IgD-negative memory B cell (primary cell): ENCODE measurements around the gene SUGP1. TPM values are rescaled to one million over a fixed set of nuclear protein-coding genes. Genes with fewer than 3 reads are reported as not detected.

Source experiments
- H3K27ac Mint-ChIP-seq, 3 donors: one replicate each; pipeline ENCODE4 v1.8.0; 2020 to 2022; ENCODE audit warnings: mild to moderate bottlenecking in 3 of 3, mixed read lengths in 3 of 3, moderate library complexity in 1 of 3
- H3K27me3 Mint-ChIP-seq: one replicate; pipeline ENCODE4 v1.8.0; 2021; ENCODE audit warnings: mixed read lengths
- H3K36me3 Mint-ChIP-seq: one replicate; pipeline ENCODE4 v1.8.0; 2020; ENCODE audit warnings: mild to moderate bottlenecking, mixed read lengths
- H3K4me1 Mint-ChIP-seq, 3 donors: one replicate each; pipeline ENCODE4 v1.8.0; 2020 to 2022; ENCODE audit warnings: mixed read lengths in 3 of 3, mild to moderate bottlenecking in 1 of 3
- H3K4me3 Mint-ChIP-seq, 4 donors: one replicate each; pipeline ENCODE4 v1.8.0; 2020 to 2022; ENCODE audit warnings: mild to moderate bottlenecking in 4 of 4, mixed read lengths in 4 of 4, moderate library complexity in 3 of 4
- H3K9me3 Mint-ChIP-seq, 3 donors: one replicate each; pipeline ENCODE4 v1.8.0; 2020 to 2021; ENCODE audit warnings: mixed read lengths in 3 of 3, mild to moderate bottlenecking in 1 of 3
- polyA plus RNA-seq: library from polyadenylated mRNA; unstranded; fragments of 300-500 nt; fragmentation: Illumina TruSeq; gene quantifications from one replicate; pipeline ENCODE4 v1.2.3, GENCODE V29; 2021

The SUGP1 gene
- polyA plus RNA-seq, 1 donor from 2014 or later = 42.1 TPM

- H3K36me3 Mint-ChIP-seq = peaks cover 6% of the 10 kb centered on the region
- H3K4me1 Mint-ChIP-seq = peaks cover 22 to 30% (median 23%) of the 10 kb centered on the region in 3 donors
- H3K27ac Mint-ChIP-seq = peak overlapping the region in 2 of 3 donors; percentile 50 to 78
- H3K9me3 Mint-ChIP-seq = no peaks in the 10 kb centered on the region
- H3K27me3 Mint-ChIP-seq = no peaks in the 10 kb centered on the region
- H3K4me3 Mint-ChIP-seq = peak overlapping the region in 2 of 4 donors; percentile 46 to 50
Measured at GRCh38 chr19:19329126-19329525, 8.8 kb upstream of the SUGP1 start.

GRCh38 chr19:19327672-19328071, 7.4 kb upstream of the SUGP1 start:
- Mint-ChIP-seq H3K4me3 (no peak overlapping the region), H3K4me1 (peaks cover 25 to 35% (median 26%) of the 10 kb centered on the region in 3 donors), H3K27me3 (no peaks in the 10 kb centered on the region), H3K9me3 (no peaks in the 10 kb centered on the region), H3K36me3 (peaks cover 6% of the 10 kb centered on the region), H3K27ac (peak overlapping the region in 1 of 3 donors; percentile 39)

GRCh38 chr19:19324059-19324770, 3.9 kb upstream of the SUGP1 start:
- Mint-ChIP-seq H3K9me3 (no peaks in the 10 kb centered on the region), H3K36me3 (peaks cover 6% of the 10 kb centered on the region), H3K4me1 (peaks cover 29 to 36% (median 30%) of the 10 kb centered on the region in 3 donors), H3K27me3 (no peaks in the 10 kb centered on the region), H3K4me3 (peak overlapping the region; percentile 49 to 88 (median 64)), H3K27ac (peak overlapping the region in 2 of 3 donors; percentile 3 to 71)

GRCh38 chr19:19321141-19321577, 850 bp upstream of the SUGP1 start:
- H3K9me3 Mint-ChIP-seq = no peaks in the 10 kb centered on the region
- peak overlapping the region; percentile 87 to 100 (median 99) for H3K27ac Mint-ChIP-seq
- H3K27me3 Mint-ChIP-seq = no peaks in the 10 kb centered on the region
- peaks cover 21 to 27% (median 21%) of the 10 kb centered on the region in 3 donors for H3K4me1 Mint-ChIP-seq
- H3K36me3 Mint-ChIP-seq = peaks cover 4% of the 10 kb centered on the region
- H3K4me3 Mint-ChIP-seq = peak overlapping the region; percentile 92 to 100 (median 100)

- Mint-ChIP-seq H3K4me1 (peaks cover 16 to 24% (median 19%) of the 10 kb centered on the region in 3 donors), H3K9me3 (no peaks in the 10 kb centered on the region)
Measured at GRCh38 chr19:19319732-19320360, 463 bp downstream of the SUGP1 start.

GRCh38 chr19:19316082-19316481, 4.2 kb downstream of the SUGP1 start:
- peak overlapping the region in 1 of 4 donors; percentile 26 for H3K4me3 Mint-ChIP-seq
- H3K9me3 Mint-ChIP-seq = no peaks in the 10 kb centered on the region
- H3K27ac Mint-ChIP-seq = no peak overlapping the region
- H3K27me3 Mint-ChIP-seq = no peaks in the 10 kb centered on the region
- H3K4me1 Mint-ChIP-seq = peaks cover 6 to 11% (median 8%) of the 10 kb centered on the region in 3 donors
- peaks cover 2% of the 10 kb centered on the region for H3K36me3 Mint-ChIP-seq

More at GRCh38 chr19:19319732-19320360, 463 bp downstream of the SUGP1 start:
- H3K36me3 Mint-ChIP-seq = peaks cover 4% of the 10 kb centered on the region
- peak overlapping the region; percentile 87 to 100 (median 99) for H3K27ac Mint-ChIP-seq
- H3K27me3 Mint-ChIP-seq = no peaks in the 10 kb centered on the region
- peak overlapping the region; percentile 92 to 100 (median 100) for H3K4me3 Mint-ChIP-seq

- no peak overlapping the region for H3K27ac Mint-ChIP-seq
- H3K36me3 Mint-ChIP-seq = peaks cover 2% of the 10 kb centered on the region
- H3K27me3 Mint-ChIP-seq = no peaks in the 10 kb centered on the region
- H3K4me1 Mint-ChIP-seq = peaks cover 6 to 11% (median 8%) of the 10 kb centered on the region in 3 donors
- H3K9me3 Mint-ChIP-seq = no peaks in the 10 kb centered on the region
- H3K4me3 Mint-ChIP-seq = peak overlapping the region in 1 of 4 donors; percentile 26
Measured at GRCh38 chr19:19315444-19315843, 4.9 kb downstream of the SUGP1 start.

GRCh38 chr19:19308373-19308772, 11.9 kb downstream of the SUGP1 start:
- Mint-ChIP-seq H3K27me3 (no peaks in the 10 kb centered on the region), H3K9me3 (no peaks in the 10 kb centered on the region), H3K4me3 (no peak overlapping the region), H3K27ac (no peak overlapping the region), H3K4me1 (peaks cover 0 to 2% (median 0%) of the 10 kb centered on the region in 3 donors), H3K36me3 (no peaks in the 10 kb centered on the region)

- H3K27me3 Mint-ChIP-seq = no peaks in the 10 kb centered on the region
- peaks cover 0 to 2% (median 0%) of the 10 kb centered on the region in 3 donors for H3K4me1 Mint-ChIP-seq
- H3K36me3 Mint-ChIP-seq = no peaks in the 10 kb centered on the region
- H3K9me3 Mint-ChIP-seq = no peaks in the 10 kb centered on the region
- no peak overlapping the region for H3K27ac Mint-ChIP-seq
- no peak overlapping the region for H3K4me3 Mint-ChIP-seq
Measured at GRCh38 chr19:19306191-19306590, 14.1 kb downstream of the SUGP1 start.

- Mint-ChIP-seq H3K27me3 (no peaks in the 10 kb centered on the region), H3K9me3 (no peaks in the 10 kb centered on the region), H3K4me3 (no peak overlapping the region), H3K4me1 (peaks cover 0 to 2% (median 0%) of the 10 kb centered on the region in 3 donors), H3K27ac (no peak overlapping the region), H3K36me3 (no peaks in the 10 kb centered on the region)
Measured at GRCh38 chr19:19305696-19306095, 14.6 kb downstream of the SUGP1 start.

GRCh38 chr19:19305066-19305465, 15.2 kb downstream of the SUGP1 start:
- H3K9me3 Mint-ChIP-seq = no peaks in the 10 kb centered on the region
- H3K4me1 Mint-ChIP-seq = peaks cover 0 to 2% (median 0%) of the 10 kb centered on the region in 3 donors
- H3K27ac Mint-ChIP-seq = no peak overlapping the region
- H3K27me3 Mint-ChIP-seq = no peaks in the 10 kb centered on the region
- H3K36me3 Mint-ChIP-seq = no peaks in the 10 kb centered on the region
- no peak overlapping the region for H3K4me3 Mint-ChIP-seq

- Mint-ChIP-seq H3K36me3 (no peaks in the 10 kb centered on the region), H3K4me3 (no peak overlapping the region), H3K27me3 (no peaks in the 10 kb centered on the region), H3K9me3 (no peaks in the 10 kb centered on the region), H3K4me1 (peaks cover 0 to 2% (median 0%) of the 10 kb centered on the region in 3 donors), H3K27ac (no peak overlapping the region)
Measured at GRCh38 chr19:19304186-19304965, 15.9 kb downstream of the SUGP1 start.

- Mint-ChIP-seq H3K36me3 (no peaks in the 10 kb centered on the region), H3K27ac (no peak overlapping the region), H3K27me3 (no peaks in the 10 kb centered on the region), H3K4me3 (no peak overlapping the region), H3K9me3 (no peaks in the 10 kb centered on the region), H3K4me1 (peaks cover 0 to 2% (median 0%) of the 10 kb centered on the region in 3 donors)
Measured at GRCh38 chr19:19303411-19303810, 16.9 kb downstream of the SUGP1 start.

GRCh38 chr19:19300613-19301012, 19.7 kb downstream of the SUGP1 start:
- H3K9me3 Mint-ChIP-seq = no peaks in the 10 kb centered on the region
- H3K4me1 Mint-ChIP-seq = no peaks in the 10 kb centered on the region
- no peak overlapping the region for H3K27ac Mint-ChIP-seq
- H3K36me3 Mint-ChIP-seq = peaks cover 1% of the 10 kb centered on the region
- H3K4me3 Mint-ChIP-seq = no peak overlapping the region
- no peaks in the 10 kb centered on the region for H3K27me3 Mint-ChIP-seq

GRCh38 chr19:19297759-19298158, 22.6 kb downstream of the SUGP1 start:
- no peak overlapping the region for H3K4me3 Mint-ChIP-seq
- peaks cover 11% of the 10 kb centered on the region for H3K36me3 Mint-ChIP-seq
- H3K4me1 Mint-ChIP-seq = no peaks in the 10 kb centered on the region
- no peak overlapping the region for H3K27ac Mint-ChIP-seq
- H3K27me3 Mint-ChIP-seq = no peaks in the 10 kb centered on the region
- H3K9me3 Mint-ChIP-seq = no peaks in the 10 kb centered on the region
